Measurements from ENCODE around the gene DDX3Y.

DNA sequence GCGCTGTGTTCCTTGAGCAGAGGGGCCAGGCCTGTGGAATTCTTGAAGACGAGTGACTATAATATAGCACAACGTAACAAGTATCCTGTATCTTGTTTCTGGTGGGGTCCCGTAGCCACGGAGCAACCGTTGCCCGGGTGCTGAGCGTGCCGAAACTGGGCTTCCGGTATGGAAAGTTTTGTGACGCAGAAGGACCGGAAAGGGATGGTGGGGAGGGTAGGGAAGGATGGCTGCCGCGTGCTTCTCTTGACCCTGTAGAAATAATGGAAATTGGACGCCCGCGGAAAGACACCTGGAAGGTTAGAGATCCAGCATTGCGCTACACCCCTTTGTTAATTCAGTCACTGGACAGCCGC lies 827 bp downstream of the DDX3Y start:
- TF ChIP-seq EZH2phosphoT487 (conservative IDR thresholded peaks at IDR 0.05; ENCODE audit: low read length): no peak
- TF ChIP-seq, protein P1, sequence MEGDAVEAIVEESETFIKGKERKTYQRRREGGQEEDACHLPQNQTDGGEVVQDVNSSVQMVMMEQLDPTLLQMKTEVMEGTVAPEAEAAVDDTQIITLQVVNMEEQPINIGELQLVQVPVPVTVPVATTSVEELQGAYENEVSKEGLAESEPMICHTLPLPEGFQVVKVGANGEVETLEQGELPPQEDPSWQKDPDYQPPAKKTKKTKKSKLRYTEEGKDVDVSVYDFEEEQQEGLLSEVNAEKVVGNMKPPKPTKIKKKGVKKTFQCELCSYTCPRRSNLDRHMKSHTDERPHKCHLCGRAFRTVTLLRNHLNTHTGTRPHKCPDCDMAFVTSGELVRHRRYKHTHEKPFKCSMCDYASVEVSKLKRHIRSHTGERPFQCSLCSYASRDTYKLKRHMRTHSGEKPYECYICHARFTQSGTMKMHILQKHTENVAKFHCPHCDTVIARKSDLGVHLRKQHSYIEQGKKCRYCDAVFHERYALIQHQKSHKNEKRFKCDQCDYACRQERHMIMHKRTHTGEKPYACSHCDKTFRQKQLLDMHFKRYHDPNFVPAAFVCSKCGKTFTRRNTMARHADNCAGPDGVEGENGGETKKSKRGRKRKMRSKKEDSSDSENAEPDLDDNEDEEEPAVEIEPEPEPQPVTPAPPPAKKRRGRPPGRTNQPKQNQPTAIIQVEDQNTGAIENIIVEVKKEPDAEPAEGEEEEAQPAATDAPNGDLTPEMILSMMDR (IDR thresholded peaks at IDR 0.05; ENCODE audit: insufficient read depth, low read length, poor library complexity, severe bottlenecking): no peak

All from SU-DHL-6 (cell line).